ENCODE results near the gene DDX25. TPM values are rescaled to one million over a fixed set of nuclear protein-coding genes. Genes with fewer than 3 reads are reported as not detected.

DDX25 gene
- total RNA-seq, 1 donor from 2014 or later = not detected

DNA sequence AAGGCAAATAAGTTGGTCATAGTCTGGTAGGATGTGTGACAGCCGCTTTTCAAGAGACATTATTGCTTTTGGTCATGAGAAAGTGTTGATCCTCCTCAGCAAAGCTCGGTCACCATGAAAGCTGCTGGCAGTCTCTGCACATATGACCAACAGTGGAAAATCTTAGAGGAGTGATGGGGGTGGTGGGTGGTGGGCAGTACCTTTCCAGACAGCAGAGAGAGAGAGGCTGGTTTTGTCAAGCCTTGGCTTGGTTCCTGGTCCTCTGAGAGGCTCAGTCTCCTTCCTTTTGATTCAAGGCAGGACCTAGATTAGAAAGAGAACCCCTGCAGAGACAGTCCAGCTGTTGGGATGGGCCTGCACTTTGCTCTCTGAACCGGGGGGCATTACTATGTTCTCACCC is 21.5 kb downstream of the DDX25 start:
- TF ChIP-seq, protein P1, sequence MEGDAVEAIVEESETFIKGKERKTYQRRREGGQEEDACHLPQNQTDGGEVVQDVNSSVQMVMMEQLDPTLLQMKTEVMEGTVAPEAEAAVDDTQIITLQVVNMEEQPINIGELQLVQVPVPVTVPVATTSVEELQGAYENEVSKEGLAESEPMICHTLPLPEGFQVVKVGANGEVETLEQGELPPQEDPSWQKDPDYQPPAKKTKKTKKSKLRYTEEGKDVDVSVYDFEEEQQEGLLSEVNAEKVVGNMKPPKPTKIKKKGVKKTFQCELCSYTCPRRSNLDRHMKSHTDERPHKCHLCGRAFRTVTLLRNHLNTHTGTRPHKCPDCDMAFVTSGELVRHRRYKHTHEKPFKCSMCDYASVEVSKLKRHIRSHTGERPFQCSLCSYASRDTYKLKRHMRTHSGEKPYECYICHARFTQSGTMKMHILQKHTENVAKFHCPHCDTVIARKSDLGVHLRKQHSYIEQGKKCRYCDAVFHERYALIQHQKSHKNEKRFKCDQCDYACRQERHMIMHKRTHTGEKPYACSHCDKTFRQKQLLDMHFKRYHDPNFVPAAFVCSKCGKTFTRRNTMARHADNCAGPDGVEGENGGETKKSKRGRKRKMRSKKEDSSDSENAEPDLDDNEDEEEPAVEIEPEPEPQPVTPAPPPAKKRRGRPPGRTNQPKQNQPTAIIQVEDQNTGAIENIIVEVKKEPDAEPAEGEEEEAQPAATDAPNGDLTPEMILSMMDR (IDR thresholded peaks at IDR 0.05) = no peak
- Mint-ChIP-seq H3K4me3 (ENCODE audit: unreplicated experiment) (no peak overlapping the region), H3K27ac (ENCODE audit: unreplicated experiment) (no peak overlapping the region), H3K4me1 (ENCODE audit: unreplicated experiment) (no peaks in the 10 kb centered on the region), H3K27me3 (ENCODE audit: unreplicated experiment) (peaks cover 69% of the 10 kb centered on the region), H3K9me3 (ENCODE audit: unreplicated experiment) (no peaks in the 10 kb centered on the region), H3K36me3 (ENCODE audit: unreplicated experiment) (no peaks in the 10 kb centered on the region)
- DNase-seq (ENCODE audit: extremely low spot score, unreplicated experiment) = peak; percentile 38

DNA sequence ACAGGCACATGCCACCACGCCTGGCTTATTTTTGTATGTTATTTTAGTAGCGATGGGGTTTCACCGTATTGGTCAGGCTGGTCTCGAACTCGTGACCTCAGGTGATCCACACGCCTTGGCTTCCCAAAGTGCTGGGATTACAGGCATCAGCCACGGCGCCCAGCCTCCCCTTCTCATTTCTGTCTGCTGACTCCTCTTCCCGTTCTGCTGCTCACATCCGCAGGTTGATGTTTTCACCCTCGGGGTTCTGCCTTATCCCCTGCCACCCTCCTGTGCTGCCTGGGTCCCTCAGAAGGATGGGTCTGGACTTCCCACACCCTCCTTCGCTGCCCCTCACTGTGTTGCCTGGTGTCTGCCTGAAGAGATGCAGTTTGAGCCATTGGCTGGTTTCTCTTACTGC is 22.4 kb downstream of the DDX25 start:
- peaks cover 75% of the 10 kb centered on the region for H3K27me3 Mint-ChIP-seq (ENCODE audit: unreplicated experiment)
- H3K4me3 Mint-ChIP-seq (ENCODE audit: unreplicated experiment) = no peak overlapping the region
- DNase-seq (ENCODE audit: extremely low spot score, unreplicated experiment) = peak; percentile 63
- TF ChIP-seq, protein P1 (IDR thresholded peaks at IDR 0.05) = no peak
- no peaks in the 10 kb centered on the region for H3K4me1 Mint-ChIP-seq (ENCODE audit: unreplicated experiment)
- no peaks in the 10 kb centered on the region for H3K36me3 Mint-ChIP-seq (ENCODE audit: unreplicated experiment)
- H3K9me3 Mint-ChIP-seq (ENCODE audit: unreplicated experiment) = no peaks in the 10 kb centered on the region
- no peak overlapping the region for H3K27ac Mint-ChIP-seq (ENCODE audit: unreplicated experiment)

DNA sequence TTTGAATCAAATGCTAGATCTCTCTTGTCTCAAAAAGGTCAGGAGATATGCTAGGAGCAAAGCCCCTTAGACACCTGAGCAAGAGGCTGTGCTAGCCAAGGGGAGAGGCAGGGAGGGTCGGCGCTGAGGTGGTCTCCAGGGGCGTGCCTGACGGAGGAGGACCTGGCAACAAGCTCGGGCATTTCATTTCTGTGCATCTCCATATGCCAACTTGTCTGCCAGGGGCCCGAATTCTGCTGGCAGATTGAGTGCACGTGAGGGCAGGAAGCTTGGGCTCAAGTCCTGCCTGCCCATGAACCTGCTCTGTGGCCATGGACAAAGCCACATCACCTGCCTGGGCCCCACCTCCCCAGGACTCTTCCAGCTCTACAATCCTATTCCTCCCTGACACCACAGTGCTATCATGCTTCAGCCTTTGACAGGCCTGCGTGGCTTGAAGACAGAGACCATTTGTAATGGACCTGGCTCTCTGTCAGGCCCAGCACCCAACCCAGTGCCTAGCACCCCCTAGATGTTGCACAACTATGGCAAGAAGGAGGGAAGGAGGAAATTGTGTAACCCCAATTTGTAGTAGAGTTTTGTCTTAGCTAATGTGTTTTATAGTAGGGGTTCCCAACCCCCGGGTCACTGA is 25.3 kb downstream of the DDX25 start:
- Mint-ChIP-seq H3K9me3 (ENCODE audit: unreplicated experiment) (no peaks in the 10 kb centered on the region), H3K27me3 (ENCODE audit: unreplicated experiment) (peaks cover 73% of the 10 kb centered on the region), H3K4me3 (ENCODE audit: unreplicated experiment) (no peak overlapping the region), H3K36me3 (ENCODE audit: unreplicated experiment) (no peaks in the 10 kb centered on the region), H3K4me1 (ENCODE audit: unreplicated experiment) (no peaks in the 10 kb centered on the region), H3K27ac (ENCODE audit: unreplicated experiment) (no peak overlapping the region)
- DNase-seq (ENCODE audit: extremely low spot score, unreplicated experiment) = peak; percentile 72
- TF ChIP-seq, protein P1 (IDR thresholded peaks at IDR 0.05) = no peak

DNA sequence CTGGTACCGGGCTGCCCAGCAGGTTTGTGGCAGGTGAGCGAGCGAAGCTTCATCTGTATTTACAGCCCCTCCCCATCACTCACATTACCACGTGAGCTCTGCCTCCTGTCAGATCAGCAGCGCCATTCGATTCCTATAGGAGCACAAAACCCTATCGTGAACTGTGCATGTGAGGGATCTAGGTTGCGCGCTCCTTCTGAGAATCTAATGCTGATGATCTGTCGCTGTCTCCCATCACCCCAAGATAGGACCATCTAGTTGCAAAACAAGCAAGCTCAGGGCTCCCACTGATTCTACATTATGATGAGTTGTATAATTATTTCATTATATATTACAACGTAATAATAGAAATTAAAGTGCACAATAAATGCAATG is 25.8 kb downstream of the DDX25 start:
- H3K4me3 Mint-ChIP-seq (ENCODE audit: unreplicated experiment) = no peak overlapping the region
- H3K27me3 Mint-ChIP-seq (ENCODE audit: unreplicated experiment) = peaks cover 71% of the 10 kb centered on the region
- no peak overlapping the region for H3K27ac Mint-ChIP-seq (ENCODE audit: unreplicated experiment)
- no peaks in the 10 kb centered on the region for H3K4me1 Mint-ChIP-seq (ENCODE audit: unreplicated experiment)
- peak; percentile 67 for DNase-seq (ENCODE audit: extremely low spot score, unreplicated experiment)
- H3K36me3 Mint-ChIP-seq (ENCODE audit: unreplicated experiment) = no peaks in the 10 kb centered on the region
- TF ChIP-seq, protein P1 (IDR thresholded peaks at IDR 0.05) = no peak
- H3K9me3 Mint-ChIP-seq (ENCODE audit: unreplicated experiment) = no peaks in the 10 kb centered on the region

DNA sequence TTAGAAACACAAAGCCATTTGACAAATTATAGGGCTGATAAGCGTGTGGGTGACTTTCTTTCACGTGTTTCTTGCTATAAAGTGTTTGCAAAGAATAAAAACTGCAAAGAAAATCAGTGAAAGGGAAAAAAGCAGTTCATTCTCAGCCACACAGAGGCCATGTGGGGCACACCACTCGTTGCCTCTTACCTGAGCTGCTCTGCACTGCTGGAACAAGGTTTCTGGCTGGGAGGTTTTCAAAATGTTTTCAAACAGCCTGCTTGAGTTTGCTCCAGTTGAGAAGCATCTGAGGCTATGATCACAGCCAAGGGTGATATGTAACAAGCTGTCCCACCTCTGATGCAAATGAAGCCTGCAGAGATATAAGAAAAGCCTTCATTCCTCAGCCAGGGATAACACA is 26.8 kb downstream of the DDX25 start:
- no peak for DNase-seq (ENCODE audit: extremely low spot score, unreplicated experiment)
- H3K27me3 Mint-ChIP-seq (ENCODE audit: unreplicated experiment) = peaks cover 63% of the 10 kb centered on the region
- H3K27ac Mint-ChIP-seq (ENCODE audit: unreplicated experiment) = no peak overlapping the region
- no peak overlapping the region for H3K4me3 Mint-ChIP-seq (ENCODE audit: unreplicated experiment)
- no peaks in the 10 kb centered on the region for H3K36me3 Mint-ChIP-seq (ENCODE audit: unreplicated experiment)
- TF ChIP-seq, protein P1 (IDR thresholded peaks at IDR 0.05) = no peak
- no peaks in the 10 kb centered on the region for H3K4me1 Mint-ChIP-seq (ENCODE audit: unreplicated experiment)
- no peaks in the 10 kb centered on the region for H3K9me3 Mint-ChIP-seq (ENCODE audit: unreplicated experiment)

Measured in osteocyte (in vitro differentiated cells).